ENCODE results near the gene GSTA5.
"Not testable (repeated sequence)": the region's sequence is repeated elsewhere in the genome, so short reads cannot be mapped to it uniquely, and the experiment has no call there.

The GSTA5 gene

DNA sequence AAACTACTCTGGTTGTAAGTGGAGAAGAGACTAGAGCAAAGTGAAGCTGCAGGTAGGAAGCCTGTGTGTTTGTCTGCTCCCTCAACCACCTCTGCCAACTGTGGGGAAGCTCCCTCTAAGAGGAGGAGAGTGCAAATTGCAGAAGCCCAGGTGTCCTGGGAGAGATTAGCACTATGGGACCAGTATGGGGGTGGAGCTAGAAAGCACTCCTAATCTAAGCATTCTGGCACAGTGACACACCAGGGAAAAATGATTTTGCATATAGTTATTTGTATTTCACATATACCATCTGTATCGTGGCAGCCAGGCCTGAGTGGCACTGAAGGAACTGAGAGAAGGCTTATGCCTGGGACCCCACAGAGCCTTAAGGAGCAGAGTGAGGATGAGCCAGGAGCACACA lies 49.8 kb downstream of the GSTA5 start:
- in situ Hi-C loops (cut with MboI; ENCODE audit: low sequenced_read_pairs, unreplicated experiment): no loop called here
- DNase-seq (ENCODE audit: low spot score): no peak
- no peak for TF ChIP-seq CTCF (IDR thresholded peaks at IDR 0.05; ENCODE audit: borderline replicate concordance, control extremely low read depth, extremely low read depth, insufficient read depth, missing control alignments)

- DNase-seq (ENCODE audit: low spot score); in situ Hi-C loops (cut with MboI; ENCODE audit: low sequenced_read_pairs, unreplicated experiment): not testable (repeated sequence)
Observed at GRCh38 chr6:52789658-52790057, 51.0 kb downstream of the GSTA5 start.

DNA sequence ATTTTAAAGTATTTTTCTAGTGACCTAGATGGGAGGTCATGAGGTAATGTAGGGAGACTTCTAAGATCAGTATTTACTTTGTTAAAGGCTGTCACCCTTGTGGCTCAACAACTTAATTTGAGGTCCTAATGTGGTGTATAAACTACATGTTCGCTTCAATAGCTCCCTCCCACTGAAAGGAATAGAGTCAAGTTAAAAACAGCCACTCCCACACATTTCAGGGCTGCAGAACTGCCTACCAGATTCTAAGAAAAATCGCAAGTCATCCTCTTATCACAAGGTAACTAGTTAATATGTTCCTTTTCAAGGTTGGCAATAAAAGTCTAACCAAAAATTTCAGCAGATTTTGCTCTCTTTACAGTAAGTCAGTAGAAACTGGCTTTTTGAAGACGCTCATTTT lies 52.1 kb downstream of the GSTA5 start:
- no peak for TF ChIP-seq CTCF (IDR thresholded peaks at IDR 0.05; ENCODE audit: borderline replicate concordance, control extremely low read depth, extremely low read depth, insufficient read depth, missing control alignments)
- in situ Hi-C loops (cut with MboI; ENCODE audit: low sequenced_read_pairs, unreplicated experiment): no loop called here
- no peak for DNase-seq (ENCODE audit: low spot score)

GRCh38 chr6:52787917-52788316 lies 52.7 kb downstream of the GSTA5 start:
- DNase-seq (ENCODE audit: low spot score): no peak
- in situ Hi-C loops (cut with MboI; ENCODE audit: low sequenced_read_pairs, unreplicated experiment): no loop called here
- TF ChIP-seq CTCF (IDR thresholded peaks at IDR 0.05; ENCODE audit: borderline replicate concordance, control extremely low read depth, extremely low read depth, insufficient read depth, missing control alignments): no peak

GRCh38 chr6:52786249-52786956 lies 54.2 kb downstream of the GSTA5 start:
- DNase-seq (ENCODE audit: low spot score): no peak
- in situ Hi-C loops (cut with MboI; ENCODE audit: low sequenced_read_pairs, unreplicated experiment): no loop called here
- no peak for TF ChIP-seq CTCF (IDR thresholded peaks at IDR 0.05; ENCODE audit: borderline replicate concordance, control extremely low read depth, extremely low read depth, insufficient read depth, missing control alignments)

DNA sequence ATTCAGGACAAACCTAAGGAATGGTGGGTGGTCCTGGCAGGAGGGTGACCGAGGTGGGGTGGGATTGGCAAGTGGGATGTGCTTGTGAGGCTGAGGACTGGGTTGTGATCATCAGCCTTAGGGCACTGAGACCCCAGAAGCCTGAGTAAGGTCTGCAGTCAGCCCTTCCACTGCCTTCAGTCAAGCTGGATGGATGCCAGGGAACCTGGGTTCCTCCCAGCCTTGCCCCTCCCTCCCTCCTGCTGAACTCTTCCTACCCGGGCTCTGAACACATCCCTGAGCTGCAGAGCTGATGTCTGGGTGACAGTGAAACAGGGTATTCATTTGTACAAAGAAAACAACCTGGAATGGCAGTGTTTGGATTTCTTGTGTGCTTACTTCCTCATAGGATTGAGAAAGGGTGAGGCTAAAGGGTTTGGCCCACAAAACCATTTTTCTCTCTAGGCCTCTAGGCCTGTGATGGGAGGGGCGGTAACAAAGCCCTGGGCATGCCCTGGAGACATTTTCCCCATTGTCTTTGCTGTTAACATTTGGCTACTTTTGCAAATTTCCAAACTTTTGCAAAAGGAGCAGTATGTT lies 57.8 kb downstream of the GSTA5 start:
- in situ Hi-C loops (cut with MboI; ENCODE audit: low sequenced_read_pairs, unreplicated experiment); DNase-seq (ENCODE audit: low spot score): not testable (repeated sequence)

GRCh38 chr6:52782209-52782608 lies 58.4 kb downstream of the GSTA5 start:
- in situ Hi-C loops (cut with MboI; ENCODE audit: low sequenced_read_pairs, unreplicated experiment); DNase-seq (ENCODE audit: low spot score): not testable (repeated sequence)

Data from GM13976 (cell line).